HepG2 (cell line): ENCODE results near the gene RBBP8. TPM values are rescaled to one million over a fixed set of nuclear protein-coding genes. Genes with fewer than 3 reads are reported as not detected.

Source experiments
- ATAC-seq: fragments of 200-7000 bp; cut with Tn5 transposase; 3 replicates; pipeline ENCODE4 v1.9.1; 2020; ENCODE audit warnings: mild to moderate bottlenecking, moderate library complexity
- BruUV-seq: library from RNA; stranded (reverse); fragments of 400-500 nt; replicated peaks from 2 replicates; lab custom pipeline; 2021; lab: Mats Ljungman, UMichigan
- CTCF ChIA-PET: fragments of 300-600 bp; formaldehyde crosslinking; extraction: SDS; loops from one replicate; lab custom pipeline; 2021; ENCODE audit warnings: low total read pairs, inconsistent platforms, low intra/inter-chr PET ratio; lab: Yijun Ruan, JAX
- POLR2A ChIA-PET: fragments of 350-600 bp; sonication (Branson Sonifier 250); formaldehyde crosslinking; loops from one replicate; lab custom pipeline; 2020; ENCODE audit warnings: antibody characterized with exemption, inconsistent platforms; lab: Yijun Ruan, JAX
- DNase-seq: peaks from one replicate; pipeline ENCODE4 v3.0.0-alpha.2; 2015; ENCODE audit warnings: low spot score
- FAIRE-seq: peaks from 3 replicates; lab custom pipeline; 2011; peaks lifted over from hg19 to GRCh38; lab: Jason Lieb, UNC
- H2AFZ ChIP-seq: one replicate; pipeline ENCODE4 v1.6.1; 2011; ENCODE audit warnings: low read length, inconsistent platforms
- H3K27ac ChIP-seq: fragments of 300-600 bp; 3 replicates; pipeline ENCODE4 v1.8.0; 2011; ENCODE audit warnings: mixed run types, mild to moderate bottlenecking, mixed read lengths, low read length, inconsistent platforms; ENCODE audit not compliant: insufficient read depth; ENCODE audit errors: extremely low read length
- H3K27me3 ChIP-seq, 2 experiments: fragments of 200-600 bp in 1 of 2; 2 replicates in 1 of 2; 3 replicates in 1 of 2; pipeline versions ENCODE4 v1.6.0 to v1.8.0; 2011; ENCODE audit warnings: low read length in 2 of 2, mild to moderate bottlenecking in 2 of 2, moderate library complexity in 2 of 2, inconsistent platforms in 1 of 2; ENCODE audit not compliant: insufficient read depth in 2 of 2, control insufficient read depth in 1 of 2
- H3K36me3 ChIP-seq, 2 experiments: fragments of 200-600 bp in 1 of 2; replicated peaks in 1 of 2; 2 replicates in 1 of 2; 3 replicates in 1 of 2; pipeline versions ENCODE4 v1.5.1 to v1.8.0; 2011; ENCODE audit warnings: low read length in 2 of 2, inconsistent platforms in 1 of 2; ENCODE audit not compliant: insufficient read depth in 2 of 2, control insufficient read depth in 1 of 2
- H3K4me1 ChIP-seq: 2 replicates; pipeline ENCODE4 v1.5.1; 2012; ENCODE audit warnings: low read length, inconsistent platforms; ENCODE audit not compliant: insufficient read depth
- H3K4me2 ChIP-seq: 2 replicates; pipeline ENCODE4 v1.6.0; 2011; ENCODE audit warnings: low read depth, low read length, inconsistent platforms
- H3K4me3 ChIP-seq, 3 experiments: fragments of 200-600 bp in 1 of 3; sonication (generic), shearing (Covaris generic) in 1 of 3; replicated peaks in 1 of 3; 2 replicates each; pipeline ENCODE4 v1.5.1; 2011 to 2016; ENCODE audit warnings: low read length in 3 of 3, inconsistent platforms in 2 of 3, low read depth in 2 of 3, mild to moderate bottlenecking in 2 of 3, control low read depth in 1 of 3, mixed read lengths in 1 of 3; ENCODE audit not compliant: insufficient read depth in 1 of 3
- H3K79me2 ChIP-seq: one replicate; pipeline ENCODE4 v1.6.1; 2011; ENCODE audit warnings: low read length, inconsistent platforms; ENCODE audit not compliant: insufficient read depth
- H3K9ac ChIP-seq: 2 replicates; pipeline ENCODE4 v1.6.0; 2011; ENCODE audit warnings: mild to moderate bottlenecking, low read depth, low read length, inconsistent platforms; ENCODE audit not compliant: insufficient read depth
- H3K9me3 ChIP-seq: 2 replicates; pipeline ENCODE4 v1.5.1; 2012; ENCODE audit warnings: mild to moderate bottlenecking, low read length
- H4K20me1 ChIP-seq: 2 replicates; pipeline ENCODE4 v1.6.0; 2011; ENCODE audit warnings: inconsistent platforms, mild to moderate bottlenecking, low read length, moderate library complexity; ENCODE audit not compliant: insufficient read depth
- ELF4 ChIP-seq: sonication (generic); formaldehyde crosslinking; IDR thresholded peaks from 2 replicates; pipeline ENCODE4 v1.5.0; 2020; ENCODE audit warnings: missing genetic modification reagents, mild to moderate bottlenecking, moderate library complexity, borderline replicate concordance
- SATB2 ChIP-seq: sonication (generic); formaldehyde crosslinking; IDR thresholded peaks from 2 replicates; pipeline ENCODE4 v1.5.0; 2020; ENCODE audit warnings: missing genetic modification reagents
- SIN3A ChIP-seq: IDR thresholded peaks from 2 replicates; pipeline ENCODE4 v1.6.1; 2011; ENCODE audit warnings: low read depth, mild to moderate bottlenecking, control low read depth, low read length, borderline replicate concordance
- ZNF263 ChIP-seq: sonication (generic); formaldehyde crosslinking; IDR thresholded peaks from 2 replicates; pipeline ENCODE4 v1.4.0; 2020; ENCODE audit warnings: missing genetic modification reagents
- WGBS: methylation state at CpG from one replicate; pipeline ENCODE4 v1.1.6; 2017; ENCODE audit warnings: low lambda C conversion rate; 5-methylcytosine and 5-hydroxymethylcytosine counted together
- in situ Hi-C: cut with HindIII; loops from 2 replicates; pipeline ENCODE4 v1.10.0; 2017; ENCODE audit warnings: low pct_unique_long_range_greater_than_20kb; ENCODE audit not compliant: extremely low pct_ligation_motif_present
- intact Hi-C: fragments of 100-400 bp; cut with micrococcal nuclease; formaldehyde crosslinking; loops from one replicate; pipeline ENCODE4 v1.10.0; 2022; ENCODE audit not compliant: unreplicated experiment
- polyA plus RNA-seq, 8 experiments: library from polyadenylated mRNA; depleted of rRNA in 3 of 8; stranded (reverse) in 7 of 8; unstranded in 1 of 8; fragments of >200 nt; fragmentation: Illumina TruSeq in 4 of 8; extraction: Trizol in 4 of 8; gene quantifications; 2 replicates each; pipeline versions ENCODE4 v1.2.1 to v1.2.3, GENCODE V29; 2011 to 2016; ENCODE audit warnings: low read depth in 4 of 8, missing spikeins in 1 of 8, mixed read lengths in 1 of 8; ENCODE audit not compliant: insufficient read depth in 1 of 8
- total RNA-seq, 5 experiments: library from RNA; depleted of rRNA; stranded (reverse); fragments of >200 nt; fragmentation: Illumina TruSeq; extraction: Trizol; gene quantifications; 2 replicates each; pipeline ENCODE4 v1.2.3, GENCODE V29; 2016; ENCODE audit warnings: low read depth in 1 of 5
- TF ChIP-seq, protein P1 (sequence below): IDR thresholded peaks from 2 replicates; pipeline ENCODE4 v1.6.1; 2012; ENCODE audit warnings: low read length, improper control_type of control experiment
- TF ChIP-seq, protein P2 (sequence below), 2 experiments: sonication (generic) in 1 of 2; formaldehyde crosslinking in 1 of 2; IDR thresholded peaks; 2 replicates each; pipeline versions ENCODE4 v1.6.1 to v1.9.0; 2014 to 2022; ENCODE audit warnings: antibody characterized with exemption in 1 of 2, borderline replicate concordance in 1 of 2, inconsistent platforms in 1 of 2, low read depth in 1 of 2, missing genetic modification reagents in 1 of 2
- TF ChIP-seq, protein P3 (sequence below): sonication (generic); formaldehyde crosslinking; IDR thresholded peaks from 2 replicates; pipeline ENCODE4 v1.5.1; 2020; ENCODE audit warnings: mild to moderate bottlenecking, missing genetic modification reagents, moderate library complexity

RBBP8 gene
- total and polyA plus RNA-seq, 2 of the 13 experiments (the other 11 are each of a cell fraction or from before 2014, with no cell fraction given), result 14.2 to 47.4 TPM

DNA sequence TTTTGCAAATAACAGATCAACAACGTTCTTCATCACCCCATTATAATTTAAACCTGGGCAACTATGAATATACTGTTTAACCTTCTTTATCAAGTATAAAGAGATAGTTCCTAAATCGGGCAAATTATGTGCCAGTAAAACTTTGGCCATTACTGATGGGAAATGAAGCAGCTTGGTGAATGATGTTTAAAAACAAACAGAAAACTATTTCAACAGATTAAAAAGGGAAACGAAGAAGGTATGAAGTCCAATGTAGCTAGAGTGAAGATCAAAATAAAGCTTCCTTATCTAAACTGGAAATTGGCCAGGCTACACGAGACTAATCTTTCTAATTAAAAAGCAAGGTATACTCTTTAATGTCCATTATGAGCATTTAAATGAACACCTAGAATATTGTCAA lies 6.7 kb upstream of the RBBP8 start:
- ChIA-PET POLR2A (no interaction called here), CTCF (no interaction called here)
- 41% methylated on average over 4 of the region's 4 CpGs for WGBS
- no peak overlapping the region for H3K9ac ChIP-seq
- H3K9me3 ChIP-seq, result no peaks in the 10 kb centered on the region
- no peak for FAIRE-seq
- no peak for ATAC-seq
- no peaks in the 10 kb centered on the region for H3K36me3 ChIP-seq
- H3K4me2 ChIP-seq, result no peak overlapping the region
- no peaks in the 10 kb centered on the region for H3K4me1 ChIP-seq
- BruUV-seq, result no TSS peak
- H2AFZ ChIP-seq, result no peak overlapping the region
- no peaks in the 10 kb centered on the region for H3K27me3 ChIP-seq
- no peaks in the 10 kb centered on the region for H4K20me1 ChIP-seq
- no peak overlapping the region for H3K4me3 ChIP-seq
- intact Hi-C loops, result no loop called here
- DNase-seq, result no peak
- no peak overlapping the region for H3K27ac ChIP-seq
- in situ Hi-C loops, result no loop called here
- H3K79me2 ChIP-seq, result no peaks in the 10 kb centered on the region
- TF ChIP-seq, protein P1, sequence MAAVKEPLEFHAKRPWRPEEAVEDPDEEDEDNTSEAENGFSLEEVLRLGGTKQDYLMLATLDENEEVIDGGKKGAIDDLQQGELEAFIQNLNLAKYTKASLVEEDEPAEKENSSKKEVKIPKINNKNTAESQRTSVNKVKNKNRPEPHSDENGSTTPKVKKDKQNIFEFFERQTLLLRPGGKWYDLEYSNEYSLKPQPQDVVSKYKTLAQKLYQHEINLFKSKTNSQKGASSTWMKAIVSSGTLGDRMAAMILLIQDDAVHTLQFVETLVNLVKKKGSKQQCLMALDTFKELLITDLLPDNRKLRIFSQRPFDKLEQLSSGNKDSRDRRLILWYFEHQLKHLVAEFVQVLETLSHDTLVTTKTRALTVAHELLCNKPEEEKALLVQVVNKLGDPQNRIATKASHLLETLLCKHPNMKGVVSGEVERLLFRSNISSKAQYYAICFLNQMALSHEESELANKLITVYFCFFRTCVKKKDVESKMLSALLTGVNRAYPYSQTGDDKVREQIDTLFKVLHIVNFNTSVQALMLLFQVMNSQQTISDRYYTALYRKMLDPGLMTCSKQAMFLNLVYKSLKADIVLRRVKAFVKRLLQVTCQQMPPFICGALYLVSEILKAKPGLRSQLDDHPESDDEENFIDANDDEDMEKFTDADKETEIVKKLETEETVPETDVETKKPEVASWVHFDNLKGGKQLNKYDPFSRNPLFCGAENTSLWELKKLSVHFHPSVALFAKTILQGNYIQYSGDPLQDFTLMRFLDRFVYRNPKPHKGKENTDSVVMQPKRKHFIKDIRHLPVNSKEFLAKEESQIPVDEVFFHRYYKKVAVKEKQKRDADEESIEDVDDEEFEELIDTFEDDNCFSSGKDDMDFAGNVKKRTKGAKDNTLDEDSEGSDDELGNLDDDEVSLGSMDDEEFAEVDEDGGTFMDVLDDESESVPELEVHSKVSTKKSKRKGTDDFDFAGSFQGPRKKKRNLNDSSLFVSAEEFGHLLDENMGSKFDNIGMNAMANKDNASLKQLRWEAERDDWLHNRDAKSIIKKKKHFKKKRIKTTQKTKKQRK, result no peak
- TF ChIP-seq, protein P2, sequence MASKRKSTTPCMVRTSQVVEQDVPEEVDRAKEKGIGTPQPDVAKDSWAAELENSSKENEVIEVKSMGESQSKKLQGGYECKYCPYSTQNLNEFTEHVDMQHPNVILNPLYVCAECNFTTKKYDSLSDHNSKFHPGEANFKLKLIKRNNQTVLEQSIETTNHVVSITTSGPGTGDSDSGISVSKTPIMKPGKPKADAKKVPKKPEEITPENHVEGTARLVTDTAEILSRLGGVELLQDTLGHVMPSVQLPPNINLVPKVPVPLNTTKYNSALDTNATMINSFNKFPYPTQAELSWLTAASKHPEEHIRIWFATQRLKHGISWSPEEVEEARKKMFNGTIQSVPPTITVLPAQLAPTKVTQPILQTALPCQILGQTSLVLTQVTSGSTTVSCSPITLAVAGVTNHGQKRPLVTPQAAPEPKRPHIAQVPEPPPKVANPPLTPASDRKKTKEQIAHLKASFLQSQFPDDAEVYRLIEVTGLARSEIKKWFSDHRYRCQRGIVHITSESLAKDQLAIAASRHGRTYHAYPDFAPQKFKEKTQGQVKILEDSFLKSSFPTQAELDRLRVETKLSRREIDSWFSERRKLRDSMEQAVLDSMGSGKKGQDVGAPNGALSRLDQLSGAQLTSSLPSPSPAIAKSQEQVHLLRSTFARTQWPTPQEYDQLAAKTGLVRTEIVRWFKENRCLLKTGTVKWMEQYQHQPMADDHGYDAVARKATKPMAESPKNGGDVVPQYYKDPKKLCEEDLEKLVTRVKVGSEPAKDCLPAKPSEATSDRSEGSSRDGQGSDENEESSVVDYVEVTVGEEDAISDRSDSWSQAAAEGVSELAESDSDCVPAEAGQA (IDR thresholded peaks at IDR 0.05; ENCODE audit: low read depth), result no peak
- TF ChIP-seq, protein P2 (CRISPR knock-in tag; IDR thresholded peaks at IDR 0.05; ENCODE audit: borderline replicate concordance), result no peak
- no peak for TF ChIP-seq SATB2
- TF ChIP-seq SIN3A, result no peak
- no peak for TF ChIP-seq ELF4 (CRISPR knock-in tag)
- no peak for TF ChIP-seq ZNF263 (CRISPR knock-in tag)
- TF ChIP-seq, protein P3, sequence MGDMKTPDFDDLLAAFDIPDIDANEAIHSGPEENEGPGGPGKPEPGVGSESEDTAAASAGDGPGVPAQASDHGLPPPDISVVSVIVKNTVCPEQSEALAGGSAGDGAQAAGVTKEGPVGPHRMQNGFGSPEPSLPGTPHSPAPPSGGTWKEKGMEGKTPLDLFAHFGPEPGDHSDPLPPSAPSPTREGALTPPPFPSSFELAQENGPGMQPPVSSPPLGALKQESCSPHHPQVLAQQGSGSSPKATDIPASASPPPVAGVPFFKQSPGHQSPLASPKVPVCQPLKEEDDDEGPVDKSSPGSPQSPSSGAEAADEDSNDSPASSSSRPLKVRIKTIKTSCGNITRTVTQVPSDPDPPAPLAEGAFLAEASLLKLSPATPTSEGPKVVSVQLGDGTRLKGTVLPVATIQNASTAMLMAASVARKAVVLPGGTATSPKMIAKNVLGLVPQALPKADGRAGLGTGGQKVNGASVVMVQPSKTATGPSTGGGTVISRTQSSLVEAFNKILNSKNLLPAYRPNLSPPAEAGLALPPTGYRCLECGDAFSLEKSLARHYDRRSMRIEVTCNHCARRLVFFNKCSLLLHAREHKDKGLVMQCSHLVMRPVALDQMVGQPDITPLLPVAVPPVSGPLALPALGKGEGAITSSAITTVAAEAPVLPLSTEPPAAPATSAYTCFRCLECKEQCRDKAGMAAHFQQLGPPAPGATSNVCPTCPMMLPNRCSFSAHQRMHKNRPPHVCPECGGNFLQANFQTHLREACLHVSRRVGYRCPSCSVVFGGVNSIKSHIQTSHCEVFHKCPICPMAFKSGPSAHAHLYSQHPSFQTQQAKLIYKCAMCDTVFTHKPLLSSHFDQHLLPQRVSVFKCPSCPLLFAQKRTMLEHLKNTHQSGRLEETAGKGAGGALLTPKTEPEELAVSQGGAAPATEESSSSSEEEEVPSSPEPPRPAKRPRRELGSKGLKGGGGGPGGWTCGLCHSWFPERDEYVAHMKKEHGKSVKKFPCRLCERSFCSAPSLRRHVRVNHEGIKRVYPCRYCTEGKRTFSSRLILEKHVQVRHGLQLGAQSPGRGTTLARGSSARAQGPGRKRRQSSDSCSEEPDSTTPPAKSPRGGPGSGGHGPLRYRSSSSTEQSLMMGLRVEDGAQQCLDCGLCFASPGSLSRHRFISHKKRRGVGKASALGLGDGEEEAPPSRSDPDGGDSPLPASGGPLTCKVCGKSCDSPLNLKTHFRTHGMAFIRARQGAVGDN (CRISPR knock-in tag), result no peak
